ENCODE measurements around the gene EYA2.
"Not testable (repeated sequence)": the region's sequence is repeated elsewhere in the genome, so short reads cannot be mapped to it uniquely, and the experiment has no call there.

Gene EYA2

DNA sequence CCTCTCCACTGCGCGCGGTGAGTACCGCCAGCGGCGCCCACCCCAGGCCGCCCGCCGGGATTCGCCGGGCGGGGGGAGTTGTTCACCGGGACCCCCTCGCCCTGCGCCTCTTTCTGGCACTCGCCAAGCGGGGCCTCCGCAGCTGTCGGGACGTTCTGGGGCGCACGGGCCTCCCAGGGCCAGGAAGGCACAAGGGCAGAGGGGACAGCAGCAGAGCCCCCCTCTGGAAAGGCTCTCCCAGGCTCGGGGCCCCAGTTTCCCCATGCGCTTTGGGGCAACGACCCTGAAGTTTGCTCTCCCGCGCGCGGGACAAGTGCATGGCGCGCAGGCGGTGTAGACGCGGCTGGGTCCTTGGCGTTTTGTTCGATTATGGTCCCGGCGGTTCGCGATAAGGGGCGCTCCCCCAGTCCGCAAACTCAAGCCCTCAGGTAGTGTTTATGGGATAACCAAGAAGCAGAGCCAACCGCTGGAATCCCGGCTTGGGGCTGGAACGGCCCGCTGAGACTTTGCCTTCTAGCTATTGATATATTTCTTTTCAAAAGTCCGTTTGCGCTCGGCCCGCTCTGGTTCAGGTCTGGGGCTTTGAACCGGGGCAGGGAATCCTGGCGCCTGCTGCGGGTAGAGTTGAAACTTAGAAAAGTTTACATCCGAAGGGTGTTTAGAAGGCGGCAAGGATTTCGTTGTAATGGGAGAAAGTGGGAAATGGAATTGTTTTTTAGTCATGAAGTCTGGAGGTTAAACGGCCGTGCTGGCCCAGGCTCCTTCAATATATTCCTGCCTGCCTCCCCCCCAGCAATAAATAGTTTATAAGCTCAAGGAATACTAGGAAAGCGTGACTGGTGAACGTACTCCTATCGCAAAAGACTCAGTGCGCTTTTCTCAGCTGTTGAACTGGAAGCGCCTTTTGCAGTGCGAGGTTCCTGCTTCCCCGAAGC, 595 bp downstream of the EYA2 start:
- DNase-seq (ENCODE audit: low read depth, low spot score) = no peak
- peak overlapping the region; percentile 15 for H3K27ac ChIP-seq

DNA sequence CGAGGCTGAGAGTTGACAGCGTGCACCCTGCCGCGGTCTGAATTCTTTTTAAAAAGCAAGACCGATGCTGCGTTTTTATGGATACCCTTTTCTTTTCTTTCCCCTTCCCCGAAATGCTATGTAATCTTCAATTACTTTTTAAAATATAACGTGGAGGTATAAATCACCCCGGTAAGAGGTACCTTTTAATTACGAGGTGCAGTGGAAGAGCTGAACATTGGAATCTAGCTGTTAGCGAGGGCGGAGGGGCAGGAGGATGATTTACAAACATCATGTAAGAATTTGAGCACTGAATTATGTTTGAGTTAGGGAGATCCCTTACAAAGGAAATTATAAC, 1.2 kb downstream of the EYA2 start:
- peak overlapping the region; percentile 15 for H3K27ac ChIP-seq
- DNase-seq (ENCODE audit: low read depth, low spot score) = no peak

DNA sequence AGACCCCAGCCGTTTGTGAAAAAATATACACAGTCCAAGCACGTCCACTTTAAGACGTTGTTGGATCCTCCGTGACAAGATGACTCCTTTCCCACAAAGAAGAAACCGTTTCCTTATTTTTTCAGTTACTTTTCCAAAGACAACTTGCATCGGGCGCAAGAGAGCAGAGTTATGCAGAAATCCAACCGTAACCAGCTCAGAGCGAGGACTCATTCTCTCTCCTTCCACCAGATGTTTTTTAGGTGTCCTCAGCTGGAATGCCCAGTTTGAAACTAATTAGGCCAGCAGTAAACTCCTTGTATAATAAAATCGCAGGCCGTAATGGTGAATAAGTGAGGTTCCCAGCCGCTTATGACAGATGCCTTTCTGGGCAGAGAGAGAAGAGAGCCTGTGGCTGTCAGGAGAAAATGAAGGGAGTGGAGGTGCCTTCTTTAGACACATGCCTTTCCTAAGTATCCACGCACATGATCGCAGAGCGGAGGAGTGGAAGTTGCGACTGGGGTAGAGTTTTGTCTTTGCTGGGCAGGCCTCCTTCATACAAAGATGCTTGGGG, 2.8 kb downstream of the EYA2 start:
- no peak for DNase-seq (ENCODE audit: low read depth, low spot score)

DNA sequence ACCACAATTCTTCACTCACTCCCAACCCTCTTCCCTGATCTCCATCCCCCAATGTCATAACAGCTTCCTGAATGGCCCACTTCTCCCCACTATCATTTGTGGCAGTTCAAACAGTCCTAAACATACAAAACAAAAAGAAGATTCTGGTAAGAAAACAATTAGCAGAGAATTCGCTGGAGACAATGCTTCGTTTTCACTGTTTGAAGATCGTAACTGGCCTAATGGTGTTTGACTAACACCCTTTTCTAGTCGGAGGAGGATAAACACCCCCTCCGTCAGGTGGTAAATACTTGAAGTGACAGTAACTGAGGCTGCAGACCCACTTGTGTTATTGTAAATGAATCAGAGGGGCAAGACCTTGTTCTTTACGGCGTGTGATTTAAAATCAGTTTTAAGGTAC, 3.8 kb downstream of the EYA2 start:
- H3K27ac ChIP-seq = peak overlapping the region; percentile 39
- DNase-seq (ENCODE audit: low read depth, low spot score) = no peak

More for the DNA sequence above, 2.8 kb downstream of the EYA2 start:
- peak overlapping the region; percentile 39 for H3K27ac ChIP-seq

DNA sequence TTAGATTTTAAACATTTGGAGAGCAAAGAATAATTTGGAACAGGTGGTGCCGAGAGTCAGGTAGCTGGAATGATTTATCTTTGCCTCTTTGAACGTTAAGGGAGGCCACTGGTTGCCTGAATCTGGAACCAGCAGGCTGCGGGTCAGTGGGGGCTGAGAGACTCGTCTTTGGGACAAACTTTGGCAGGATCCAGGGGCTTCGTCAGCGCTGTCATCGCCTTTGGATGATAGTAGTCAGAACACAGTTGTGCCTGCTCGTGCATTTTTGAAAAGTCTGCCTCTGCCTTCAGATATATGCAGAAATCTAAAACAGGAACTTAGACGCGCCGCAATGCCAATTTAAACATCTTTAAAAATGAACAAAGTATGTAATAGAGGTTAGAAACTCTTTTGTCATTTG, 5.0 kb downstream of the EYA2 start:
- peak overlapping the region; percentile 72 for H3K27ac ChIP-seq
- no peak for DNase-seq (ENCODE audit: low read depth, low spot score)

DNA sequence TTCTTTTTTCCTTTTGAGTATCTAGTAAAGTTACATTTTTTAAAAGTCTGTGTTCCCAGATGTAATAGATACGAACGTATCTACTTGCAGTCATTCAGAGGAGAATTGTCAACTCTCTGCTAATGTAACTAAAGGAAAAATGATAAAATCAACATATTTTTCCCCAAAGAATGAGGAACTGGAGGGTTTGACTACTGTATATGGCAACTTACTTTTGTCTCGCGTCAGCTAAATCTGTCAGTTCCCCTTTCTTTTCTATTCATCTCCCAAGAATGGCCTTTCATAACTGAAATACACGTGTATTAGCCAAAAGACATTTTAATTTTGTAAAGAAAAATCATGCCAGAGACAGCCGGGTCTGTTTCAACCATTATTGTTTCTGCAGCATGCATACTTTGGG, 5.4 kb downstream of the EYA2 start:
- no peak for DNase-seq (ENCODE audit: low read depth, low spot score)
- peak overlapping the region; percentile 72 for H3K27ac ChIP-seq

DNA sequence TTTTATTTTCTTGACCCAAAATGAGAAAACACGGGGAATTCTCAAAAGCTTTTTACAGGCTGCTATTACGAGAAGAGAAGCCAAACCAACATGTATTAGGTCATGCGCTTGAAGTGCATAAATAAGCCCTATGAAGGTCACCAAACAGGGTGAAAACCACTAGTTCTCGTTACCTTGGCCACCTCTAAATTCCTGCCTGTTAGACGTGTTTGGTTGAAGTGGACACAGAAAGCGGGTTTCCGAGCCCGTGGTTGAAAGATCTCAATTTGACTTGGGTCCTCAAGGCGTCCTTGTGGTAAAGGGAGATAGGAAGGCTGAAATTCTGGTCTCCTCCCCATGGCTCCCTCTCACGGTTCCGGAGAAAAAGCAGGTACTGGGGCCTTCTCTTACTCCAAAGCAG, 6.2 kb downstream of the EYA2 start:
- no peak for DNase-seq (ENCODE audit: low read depth, low spot score)
- H3K27ac ChIP-seq = peak overlapping the region; percentile 72

DNA sequence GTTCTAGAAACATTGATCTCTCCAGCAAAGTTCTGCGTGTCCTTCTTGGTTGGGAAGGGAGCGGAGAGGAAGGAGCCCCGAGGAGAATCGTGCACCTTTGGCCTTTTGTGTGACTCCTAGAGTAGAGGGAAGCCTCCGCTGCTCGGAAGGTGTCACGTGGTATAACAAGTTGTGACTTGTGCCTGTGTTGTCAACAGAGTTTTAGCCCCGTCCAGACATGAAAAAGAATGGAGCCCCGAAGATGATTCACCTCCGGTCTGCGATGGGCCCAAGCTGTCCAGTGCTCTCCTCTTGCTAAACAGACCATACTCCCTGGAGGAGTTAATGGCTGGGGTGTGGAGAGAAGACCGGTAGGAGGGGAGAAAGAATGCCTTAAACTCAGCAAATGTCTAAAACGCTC, 7.0 kb downstream of the EYA2 start:
- H3K27ac ChIP-seq = peak overlapping the region; percentile 72

DNA sequence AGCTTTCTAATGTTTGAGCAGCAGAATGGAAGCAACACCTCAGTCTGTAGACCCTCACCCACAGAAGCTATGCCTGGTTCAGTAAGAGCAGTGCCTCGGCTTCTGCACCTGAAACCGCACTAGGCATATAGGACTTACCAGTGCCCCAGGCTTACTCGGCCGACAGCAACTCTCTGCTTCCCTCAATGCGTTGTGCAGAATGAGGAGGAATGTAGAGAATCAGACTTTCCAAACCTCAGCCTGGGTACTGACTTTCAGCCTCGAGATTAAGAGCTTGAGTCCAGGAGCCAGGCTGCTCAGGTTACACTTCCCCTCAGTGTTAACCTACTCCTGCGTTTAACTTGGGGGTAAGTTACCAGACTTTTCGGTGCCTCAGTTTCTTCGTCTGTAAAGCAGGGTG, 8.6 kb downstream of the EYA2 start:
- DNase-seq (ENCODE audit: low read depth, low spot score) = no peak
- no peak overlapping the region for H3K27ac ChIP-seq

More for the DNA sequence above, 7.0 kb downstream of the EYA2 start:
- DNase-seq (ENCODE audit: low read depth, low spot score) = peak; percentile 68

DNA sequence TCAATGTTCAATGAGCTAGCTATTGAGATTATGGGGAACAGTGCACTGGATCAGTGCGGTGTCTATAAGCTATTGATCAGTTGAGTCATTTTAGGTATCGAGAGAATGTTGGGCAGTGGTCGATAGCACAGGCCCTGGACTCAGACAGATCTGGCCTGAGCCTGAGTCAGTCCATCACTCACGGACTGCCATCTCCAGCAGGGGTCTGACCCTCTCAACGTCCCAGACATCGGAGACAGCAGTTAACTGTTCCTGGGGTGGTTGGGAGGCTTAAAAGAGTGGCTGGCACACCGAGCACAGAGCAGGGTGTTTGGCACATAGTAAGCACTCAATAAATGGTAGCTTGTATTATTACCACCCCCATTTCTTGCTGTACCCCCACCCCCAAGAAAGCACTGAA, 9.3 kb downstream of the EYA2 start:
- DNase-seq (ENCODE audit: low read depth, low spot score) = no peak
- H3K27ac ChIP-seq = no peak overlapping the region

DNA sequence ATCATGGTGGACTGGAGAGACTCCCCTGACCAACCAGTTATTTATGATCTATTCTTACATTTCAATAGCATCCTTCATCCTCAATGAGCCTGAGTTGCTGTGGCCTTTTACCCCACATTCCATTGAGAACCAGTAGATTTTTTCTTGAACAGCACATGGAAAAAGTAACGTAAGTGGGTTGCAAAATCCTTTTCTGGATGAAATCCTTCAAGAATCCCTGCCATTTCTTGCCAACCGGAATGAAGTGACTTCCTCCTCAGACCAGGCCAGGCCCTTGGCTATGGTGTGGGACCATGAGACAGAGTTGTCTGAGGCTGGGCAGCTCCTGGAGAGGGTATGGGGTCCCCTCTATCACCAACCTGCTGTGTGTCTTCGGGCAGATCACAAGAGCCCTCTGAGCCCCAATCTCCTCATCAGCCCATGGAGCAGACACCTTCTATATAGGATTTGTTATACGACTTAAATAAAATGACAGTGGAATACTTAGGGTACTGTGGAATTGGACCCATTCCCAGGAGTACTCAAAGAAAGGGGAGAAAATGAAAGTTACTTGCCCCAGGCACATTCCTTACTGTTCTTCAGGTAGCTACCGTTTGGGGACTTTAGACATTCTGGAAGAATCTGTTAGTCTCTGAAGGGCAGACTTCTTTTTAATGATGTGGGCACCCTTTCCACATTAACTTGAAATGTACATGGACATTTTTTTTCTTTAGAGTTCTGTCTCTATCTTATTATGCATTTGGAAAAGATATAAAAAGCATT, 10.9 kb downstream of the EYA2 start:
- H3K27ac ChIP-seq = no peak overlapping the region
- DNase-seq (ENCODE audit: low read depth, low spot score) = no peak

DNA sequence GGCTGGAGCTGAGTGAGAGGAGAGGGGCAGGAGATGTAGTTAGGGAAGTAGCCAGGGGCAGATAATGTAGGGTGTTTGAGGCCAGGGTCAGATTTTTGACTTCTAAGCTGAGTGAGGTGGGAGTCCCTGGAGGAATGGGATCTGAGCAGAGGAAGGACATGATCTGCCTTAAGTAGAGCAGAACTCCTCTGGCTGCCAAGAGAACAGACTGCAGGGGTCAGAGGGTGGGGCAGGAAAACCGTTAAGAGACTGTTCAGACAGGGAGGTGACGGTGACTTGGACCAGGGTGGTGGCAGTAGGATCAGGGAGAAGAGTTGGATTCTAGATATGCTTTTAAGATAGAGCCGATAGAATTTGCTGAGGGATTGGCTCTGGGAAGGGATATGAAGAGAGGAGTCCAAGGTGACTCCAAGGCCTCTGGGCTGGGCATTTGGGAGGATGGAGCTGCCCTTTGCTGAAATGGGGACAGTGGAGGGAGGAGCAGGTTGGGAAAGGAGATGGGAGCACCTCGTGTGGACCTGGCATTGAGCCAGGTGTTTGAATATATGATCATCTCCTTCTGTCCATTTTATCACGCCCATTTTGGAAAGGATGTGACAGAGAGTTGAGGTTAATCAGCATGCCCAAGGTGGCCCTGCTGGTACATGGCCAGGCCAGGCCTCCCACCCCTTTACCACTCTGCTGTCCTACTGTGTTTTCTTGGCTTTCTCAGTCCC, 18.8 kb downstream of the EYA2 start:
- H3K27ac ChIP-seq = no peak overlapping the region
- DNase-seq (ENCODE audit: low read depth, low spot score) = no peak

DNA sequence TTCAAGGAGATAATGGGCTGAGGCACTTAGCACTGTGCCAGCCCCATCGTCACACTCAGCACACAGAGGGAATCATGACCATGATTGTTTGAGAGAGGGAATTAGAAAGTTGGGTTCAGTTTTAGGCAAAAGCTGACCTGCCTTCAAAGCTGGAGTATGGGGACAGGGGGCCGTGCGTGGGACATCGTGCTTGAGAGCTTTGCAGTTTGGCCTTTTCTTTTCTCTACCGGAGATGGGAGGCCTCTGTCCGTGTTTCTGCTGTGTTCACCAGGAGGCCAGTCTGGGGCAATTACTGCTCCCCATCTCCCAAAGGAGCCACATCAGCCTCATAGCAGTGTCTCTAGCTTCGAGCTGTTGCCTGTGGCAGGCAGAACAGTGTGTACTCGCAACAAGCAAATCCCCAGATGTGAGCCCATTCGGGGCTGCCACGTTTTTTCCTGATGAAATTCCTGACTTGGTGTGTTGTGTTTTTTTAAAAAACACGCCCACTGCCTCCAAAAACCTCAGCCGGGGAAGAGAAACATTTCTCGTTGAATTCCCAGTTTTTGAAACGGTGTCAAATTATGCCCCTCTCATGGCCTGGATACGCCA, 20.2 kb downstream of the EYA2 start:
- DNase-seq (ENCODE audit: low read depth, low spot score) = no peak

DNA sequence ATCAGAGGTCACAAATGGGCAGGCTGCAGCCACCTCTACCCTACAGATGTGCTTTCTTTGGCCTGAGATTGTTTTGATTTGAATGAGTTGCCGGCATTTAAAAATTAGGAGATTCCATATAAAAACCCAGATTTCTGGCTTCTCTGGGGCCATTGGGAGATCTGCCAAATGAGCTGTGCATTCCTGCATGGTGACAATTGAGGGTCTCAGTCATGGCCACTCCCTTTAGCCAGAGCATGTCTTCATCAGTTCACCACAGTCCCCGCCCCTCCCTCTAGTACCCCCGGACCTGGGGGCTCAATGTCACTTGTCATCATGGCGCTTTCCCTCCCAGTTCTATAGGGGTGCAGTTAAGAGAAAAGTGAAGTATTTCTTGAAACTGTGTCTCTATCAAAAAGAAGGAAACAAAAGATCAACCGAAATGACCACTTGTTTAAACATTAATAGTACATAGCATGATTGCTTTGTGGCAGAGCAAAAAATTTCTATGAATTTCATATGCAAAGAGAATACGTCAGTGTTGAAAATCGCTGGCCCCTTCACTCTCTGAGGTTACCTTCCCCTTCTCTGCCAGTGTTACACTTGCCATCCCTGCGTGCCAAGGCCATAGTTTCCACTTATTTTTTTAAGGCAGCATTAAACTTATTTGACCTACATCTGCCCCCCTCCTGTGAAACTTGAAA, 21.1 kb downstream of the EYA2 start:
- DNase-seq (ENCODE audit: low read depth, low spot score) = no peak
- H3K27ac ChIP-seq = no peak overlapping the region

More for the DNA sequence above, 20.2 kb downstream of the EYA2 start:
- no peak overlapping the region for H3K27ac ChIP-seq

DNA sequence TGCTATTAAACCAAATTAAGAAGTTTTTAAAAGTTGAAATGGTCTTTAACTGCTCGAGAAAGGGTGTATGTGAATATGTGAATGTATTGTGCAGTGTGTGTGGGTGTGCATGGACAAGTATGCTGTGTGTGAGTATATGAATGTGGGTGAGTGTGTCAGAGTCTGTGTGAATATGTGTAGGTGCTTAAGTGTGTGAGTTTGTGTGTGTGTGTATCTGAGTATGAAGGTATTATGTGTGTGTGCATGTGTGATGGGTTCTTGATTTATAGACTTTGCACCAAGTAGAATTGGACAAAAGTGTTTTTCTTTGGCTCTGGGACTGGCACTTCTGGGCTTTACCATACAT, 21.6 kb downstream of the EYA2 start:
- DNase-seq (ENCODE audit: low read depth, low spot score) = no peak
- H3K27ac ChIP-seq = no peak overlapping the region

DNA sequence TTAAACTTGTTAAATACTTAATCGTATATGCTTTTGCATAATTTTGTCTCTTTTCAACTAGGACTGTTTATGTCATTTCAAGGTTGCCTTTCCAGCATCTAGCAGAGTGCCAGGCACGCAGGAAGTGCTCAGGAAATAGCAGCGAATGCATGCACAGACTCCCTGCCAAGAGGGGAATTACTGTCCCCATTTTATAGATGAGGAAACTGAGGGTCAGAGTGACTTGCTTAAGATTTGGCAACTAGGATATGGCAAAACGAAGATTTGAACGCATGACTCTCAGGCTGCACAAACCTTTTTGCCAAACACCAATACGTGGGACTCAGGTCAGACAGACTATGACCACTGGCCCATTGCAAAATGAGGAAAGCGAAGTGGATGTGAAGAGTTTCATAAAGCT, 22.5 kb downstream of the EYA2 start:
- H3K27ac ChIP-seq = no peak overlapping the region
- no peak for DNase-seq (ENCODE audit: low read depth, low spot score)

DNA sequence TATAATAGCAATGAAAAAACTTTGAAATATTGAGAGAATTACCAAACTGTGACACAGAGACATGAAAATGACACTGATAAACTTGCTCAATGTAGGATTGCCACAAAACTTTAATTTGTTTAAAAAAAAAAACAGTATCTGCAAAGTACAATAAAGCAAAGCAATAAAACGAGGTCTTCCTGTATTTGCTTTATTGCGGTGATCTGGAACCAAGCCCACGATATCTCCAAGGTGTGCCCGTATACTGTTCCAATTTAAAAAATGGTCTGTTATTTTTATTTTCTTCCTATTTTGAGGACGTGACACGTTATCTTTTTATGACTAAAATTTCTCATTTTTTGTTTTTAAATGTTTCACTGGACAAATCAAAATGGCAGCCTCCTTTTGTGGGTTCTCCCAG, 25.5 kb downstream of the EYA2 start:
- no peak overlapping the region for H3K27ac ChIP-seq

DNA sequence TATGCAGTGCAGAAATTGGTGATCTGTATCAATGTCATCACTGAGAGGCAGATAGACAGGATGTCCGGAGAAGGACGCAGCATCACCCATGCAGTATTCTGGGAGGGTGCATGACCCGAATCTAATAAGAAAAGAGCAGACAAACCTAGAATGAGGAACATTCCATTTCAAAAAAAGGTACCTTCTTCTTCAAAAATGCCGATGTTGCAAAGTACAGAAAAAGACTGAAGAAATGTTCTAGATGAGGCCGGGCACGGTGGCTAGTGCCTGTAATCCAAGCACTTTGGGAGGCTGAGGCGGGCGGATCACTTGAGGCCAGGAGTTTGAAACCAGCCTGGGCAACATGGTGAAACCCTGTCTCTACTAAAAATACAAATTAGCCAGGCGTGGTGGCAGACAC, 28.2 kb downstream of the EYA2 start:
- H3K27ac ChIP-seq; DNase-seq (ENCODE audit: low read depth, low spot score): not testable (repeated sequence)

More for the DNA sequence above, 25.5 kb downstream of the EYA2 start:
- no peak for DNase-seq (ENCODE audit: low read depth, low spot score)

DNA sequence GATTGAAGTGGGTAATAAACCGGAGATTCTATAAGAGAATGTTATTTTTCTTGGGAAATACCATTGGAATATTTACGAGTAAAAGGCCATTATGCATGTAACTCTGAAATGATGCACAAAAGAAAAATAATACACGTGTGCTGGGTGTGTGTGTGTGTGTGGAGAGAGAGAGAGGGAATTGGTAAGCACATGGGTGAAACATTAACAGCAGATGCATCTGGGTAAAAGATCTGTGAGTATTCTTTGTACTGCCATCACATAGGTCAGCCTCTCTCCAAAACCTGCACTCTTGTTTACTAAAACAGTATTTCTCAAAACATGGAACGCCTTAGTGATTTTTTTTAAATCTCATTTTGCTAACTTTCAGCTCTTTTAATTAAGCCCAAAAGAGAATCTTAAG, 28.9 kb downstream of the EYA2 start:
- no peak for DNase-seq (ENCODE audit: low read depth, low spot score)
- no peak overlapping the region for H3K27ac ChIP-seq
